ENCODE data around the gene ZBED5.
"Not testable (repeated sequence)": the region's sequence is repeated elsewhere in the genome, so short reads cannot be mapped to it uniquely, and the experiment has no call there.

Gene ZBED5

DNA sequence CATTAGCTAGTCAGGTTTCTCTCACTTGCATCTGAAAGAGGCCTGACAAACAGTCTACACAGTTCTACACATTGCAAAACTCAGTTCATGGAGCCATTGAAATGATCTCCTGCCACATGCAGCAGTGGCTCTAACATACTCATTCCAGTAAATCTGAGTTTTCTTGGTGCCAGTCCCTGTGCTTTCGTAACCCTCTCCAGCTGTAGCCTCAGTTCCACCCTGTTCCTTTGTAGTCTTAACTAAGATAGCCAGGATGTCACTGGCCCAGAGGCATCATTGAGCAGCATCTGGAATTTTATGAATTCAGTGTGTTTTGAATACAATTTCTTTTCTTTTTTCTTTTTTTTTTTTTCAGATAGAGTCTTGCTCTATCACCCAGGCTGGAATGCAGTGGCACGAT lies 37.4 kb upstream of the ZBED5 start:
- Histone ChIP-seq H3K27ac (ENCODE audit: low read depth, low read length) (no peak overlapping the region), H3K9me3 (ENCODE audit: control insufficient read depth in 1 of 2, low read length in 2 of 2) (no peaks in the 10 kb centered on the region), H3K27me3 (ENCODE audit: control insufficient read depth in 1 of 2, insufficient read depth in 2 of 2, low read length in 2 of 2) (no peaks in the 10 kb centered on the region), H3K9ac (ENCODE audit: low read depth in 1 of 2, low read length in 2 of 2) (no peak overlapping the region), H3K4me3 (ENCODE audit: low read depth in 1 of 2, low read length in 2 of 2) (no peak overlapping the region), H3K36me3 (ENCODE audit: control insufficient read depth in 1 of 2, insufficient read depth in 2 of 2, low read length in 2 of 2) (no peaks in the 10 kb centered on the region), H3K4me1 (ENCODE audit: control insufficient read depth in 1 of 2, insufficient read depth in 2 of 2, low read length in 2 of 2) (peaks cover 16 to 29% of the 10 kb centered on the region in 2 donors)

DNA sequence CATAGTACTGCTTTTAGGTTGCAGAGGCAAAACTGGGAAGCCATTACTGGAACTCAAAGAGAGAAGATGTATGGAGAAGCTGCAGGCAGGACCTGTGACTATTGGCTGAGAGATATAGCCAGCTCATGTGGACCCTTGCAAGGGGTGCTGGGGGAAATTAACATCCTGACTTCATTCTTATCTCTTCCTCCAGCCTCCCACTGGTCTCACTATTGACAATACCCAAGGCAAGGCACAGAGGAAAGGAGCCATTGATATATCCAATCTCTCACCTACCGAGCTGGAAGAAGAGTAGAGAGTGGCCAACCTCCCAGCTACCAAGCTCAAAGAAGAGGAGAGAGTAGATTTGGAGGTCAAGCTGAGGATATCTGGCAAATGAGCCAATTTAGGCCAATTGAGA lies 36.8 kb upstream of the ZBED5 start:
- Histone ChIP-seq H3K4me3 (ENCODE audit: low read depth in 1 of 2, low read length in 2 of 2) (no peak overlapping the region), H3K27me3 (ENCODE audit: control insufficient read depth in 1 of 2, insufficient read depth in 2 of 2, low read length in 2 of 2) (no peaks in the 10 kb centered on the region), H3K27ac (ENCODE audit: low read depth, low read length) (no peak overlapping the region), H3K36me3 (ENCODE audit: control insufficient read depth in 1 of 2, insufficient read depth in 2 of 2, low read length in 2 of 2) (no peaks in the 10 kb centered on the region), H3K9ac (ENCODE audit: low read depth in 1 of 2, low read length in 2 of 2) (no peak overlapping the region), H3K9me3 (ENCODE audit: control insufficient read depth in 1 of 2, low read length in 2 of 2) (no peaks in the 10 kb centered on the region), H3K4me1 (ENCODE audit: control insufficient read depth in 1 of 2, insufficient read depth in 2 of 2, low read length in 2 of 2) (peaks cover 11 to 24% of the 10 kb centered on the region in 2 donors)

DNA sequence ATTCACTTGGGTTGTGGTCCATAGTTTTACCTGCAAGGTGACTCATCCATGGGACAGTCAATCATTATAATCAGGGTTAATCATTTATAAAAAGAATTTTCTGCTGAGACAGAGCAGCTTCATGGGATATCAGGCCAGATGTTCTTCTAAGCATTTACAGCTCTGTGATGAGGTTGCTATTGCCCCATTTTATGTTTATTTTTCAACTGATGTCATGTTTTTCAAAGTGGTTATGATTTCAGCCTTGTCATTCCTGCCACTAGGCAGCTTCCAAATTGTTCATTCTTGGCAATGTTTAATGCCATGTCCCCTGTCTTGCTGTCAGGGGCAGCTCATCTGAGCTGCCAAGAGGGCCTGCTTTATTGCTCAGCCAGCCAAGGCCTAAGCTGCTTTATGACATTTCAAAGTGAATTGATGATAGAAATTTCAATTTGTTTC lies 35.9 kb upstream of the ZBED5 start:
- Histone ChIP-seq H3K27me3 (ENCODE audit: control insufficient read depth in 1 of 2, insufficient read depth in 2 of 2, low read length in 2 of 2) (no peaks in the 10 kb centered on the region), H3K4me3 (ENCODE audit: low read depth in 1 of 2, low read length in 2 of 2) (no peak overlapping the region), H3K36me3 (ENCODE audit: control insufficient read depth in 1 of 2, insufficient read depth in 2 of 2, low read length in 2 of 2) (no peaks in the 10 kb centered on the region), H3K9ac (ENCODE audit: low read depth in 1 of 2, low read length in 2 of 2) (no peak overlapping the region), H3K9me3 (ENCODE audit: control insufficient read depth in 1 of 2, low read length in 2 of 2) (no peaks in the 10 kb centered on the region), H3K27ac (ENCODE audit: low read depth, low read length) (no peak overlapping the region), H3K4me1 (ENCODE audit: control insufficient read depth in 1 of 2, insufficient read depth in 2 of 2, low read length in 2 of 2) (peaks cover 2 to 15% of the 10 kb centered on the region in 2 donors)

DNA sequence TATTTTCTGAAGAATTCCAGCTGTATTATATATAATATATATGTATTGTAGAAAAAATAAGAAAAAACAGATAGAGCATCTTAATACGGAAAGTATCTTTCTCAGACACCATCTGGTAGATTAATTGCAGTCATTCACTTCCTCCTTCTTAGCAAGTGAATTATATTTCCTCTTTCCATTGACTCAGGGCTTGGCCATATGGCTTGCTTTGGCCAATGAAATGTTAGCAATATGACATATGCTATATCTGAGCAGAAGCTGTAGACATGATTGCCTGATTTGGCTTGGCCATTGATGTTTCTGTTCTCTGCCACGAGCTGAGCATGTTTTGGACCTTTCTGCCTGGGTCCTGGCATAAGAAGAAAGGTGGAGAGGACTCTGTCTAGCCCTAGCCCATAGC lies 34.4 kb upstream of the ZBED5 start:
- no peak overlapping the region for H3K27ac ChIP-seq (ENCODE audit: low read depth, low read length)
- H3K4me3 ChIP-seq (ENCODE audit: low read depth in 1 of 2, low read length in 2 of 2), result no peak overlapping the region
- no peaks in the 10 kb centered on the region for H3K27me3 ChIP-seq (ENCODE audit: control insufficient read depth in 1 of 2, insufficient read depth in 2 of 2, low read length in 2 of 2)
- peaks cover 2 to 11% of the 10 kb centered on the region in 2 donors for H3K4me1 ChIP-seq (ENCODE audit: control insufficient read depth in 1 of 2, insufficient read depth in 2 of 2, low read length in 2 of 2)
- no peaks in the 10 kb centered on the region for H3K9me3 ChIP-seq (ENCODE audit: control insufficient read depth in 1 of 2, low read length in 2 of 2)
- H3K36me3 ChIP-seq (ENCODE audit: control insufficient read depth in 1 of 2, insufficient read depth in 2 of 2, low read length in 2 of 2), result no peaks in the 10 kb centered on the region
- no peak overlapping the region for H3K9ac ChIP-seq (ENCODE audit: low read depth in 1 of 2, low read length in 2 of 2)

DNA sequence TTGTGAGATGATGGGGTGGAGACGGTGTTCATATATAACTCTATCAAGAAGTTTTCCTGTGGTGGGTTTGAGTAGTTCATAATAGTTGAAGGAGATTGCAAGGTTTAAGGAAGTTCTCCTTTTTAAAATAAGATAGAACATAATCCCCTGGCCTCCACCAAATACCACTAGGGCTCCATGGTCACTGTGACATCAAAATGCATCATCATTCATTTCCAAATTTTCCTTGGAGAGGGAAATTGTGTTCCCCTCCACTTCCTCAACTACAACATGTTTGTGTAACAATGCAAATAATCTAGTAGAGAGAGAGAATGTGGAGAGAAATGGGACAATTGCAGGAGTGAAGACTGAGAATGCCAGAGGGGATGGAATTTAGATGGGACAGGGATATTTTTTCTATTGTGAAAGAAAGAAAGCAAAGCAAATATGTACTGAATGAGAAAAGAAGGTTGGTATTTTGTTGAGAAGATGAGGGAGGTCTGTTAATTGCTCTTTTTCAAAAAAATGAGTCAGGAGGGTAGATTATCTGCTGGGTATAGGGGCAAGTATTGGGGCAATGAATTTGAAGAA lies 33.4 kb upstream of the ZBED5 start:
- Histone ChIP-seq H3K36me3 (ENCODE audit: control insufficient read depth in 1 of 2, insufficient read depth in 2 of 2, low read length in 2 of 2) (no peaks in the 10 kb centered on the region), H3K9ac (ENCODE audit: low read depth in 1 of 2, low read length in 2 of 2) (no peak overlapping the region), H3K27me3 (ENCODE audit: control insufficient read depth in 1 of 2, insufficient read depth in 2 of 2, low read length in 2 of 2) (no peaks in the 10 kb centered on the region), H3K4me3 (ENCODE audit: low read depth in 1 of 2, low read length in 2 of 2) (no peak overlapping the region), H3K9me3 (ENCODE audit: control insufficient read depth in 1 of 2, low read length in 2 of 2) (no peaks in the 10 kb centered on the region), H3K27ac (ENCODE audit: low read depth, low read length) (no peak overlapping the region), H3K4me1 (ENCODE audit: control insufficient read depth in 1 of 2, insufficient read depth in 2 of 2, low read length in 2 of 2) (peaks cover 2 to 17% of the 10 kb centered on the region in 2 donors)

DNA sequence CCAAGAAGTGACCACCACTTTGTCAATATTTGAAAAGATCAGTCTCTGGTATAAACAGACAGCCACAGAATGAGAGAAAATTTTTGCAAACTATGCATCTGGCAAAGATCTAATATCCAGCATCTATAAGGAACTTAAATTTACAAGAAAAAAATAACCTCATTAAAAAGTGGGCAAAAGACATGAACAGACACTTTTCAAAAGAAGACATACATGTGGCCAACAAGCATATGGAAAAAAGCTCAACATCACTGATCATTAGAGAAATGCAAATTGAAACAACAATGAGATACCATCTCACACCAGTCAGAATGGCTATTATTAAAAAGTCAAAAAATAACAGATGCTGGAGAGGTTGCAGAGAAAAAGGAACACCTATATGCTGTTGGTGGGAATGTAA lies 32.2 kb upstream of the ZBED5 start:
- H3K27ac ChIP-seq (ENCODE audit: low read depth, low read length); H3K9ac ChIP-seq (ENCODE audit: low read depth in 1 of 2, low read length in 2 of 2); H3K4me3 ChIP-seq (ENCODE audit: low read depth in 1 of 2, low read length in 2 of 2); H3K9me3 ChIP-seq (ENCODE audit: control insufficient read depth in 1 of 2, low read length in 2 of 2); H3K27me3 ChIP-seq (ENCODE audit: control insufficient read depth in 1 of 2, insufficient read depth in 2 of 2, low read length in 2 of 2); H3K36me3 ChIP-seq (ENCODE audit: control insufficient read depth in 1 of 2, insufficient read depth in 2 of 2, low read length in 2 of 2): not testable (repeated sequence)
- H3K4me1 ChIP-seq (ENCODE audit: control insufficient read depth in 1 of 2, insufficient read depth in 2 of 2, low read length in 2 of 2), result peaks cover 7 to 24% of the 10 kb centered on the region in 2 donors

DNA sequence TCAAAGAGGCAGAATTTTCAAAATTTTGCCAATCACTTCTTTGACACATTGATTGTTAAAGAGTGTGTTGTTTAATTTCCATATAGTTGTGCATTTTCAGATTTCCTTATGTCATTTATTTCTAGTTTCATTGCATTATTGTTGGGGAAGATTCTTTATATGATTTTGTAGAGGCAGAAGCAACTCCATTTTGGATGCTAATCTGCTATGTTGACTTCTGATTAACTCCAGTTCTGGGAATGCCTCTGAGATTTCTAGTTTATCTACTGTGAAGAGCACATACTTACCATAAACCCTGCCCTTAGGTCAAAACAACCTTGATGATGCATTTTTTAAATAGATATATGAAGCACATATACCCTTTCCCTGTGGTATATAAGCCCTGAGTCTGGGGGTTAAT lies 29.5 kb upstream of the ZBED5 start:
- no peak overlapping the region for H3K27ac ChIP-seq (ENCODE audit: low read depth, low read length)
- no peak overlapping the region for H3K9ac ChIP-seq (ENCODE audit: low read depth in 1 of 2, low read length in 2 of 2)
- no peak overlapping the region for H3K4me3 ChIP-seq (ENCODE audit: low read depth in 1 of 2, low read length in 2 of 2)
- peaks cover 0 to 7% of the 10 kb centered on the region in 2 donors for H3K9me3 ChIP-seq (ENCODE audit: control insufficient read depth in 1 of 2, low read length in 2 of 2)
- peaks cover 5 to 13% of the 10 kb centered on the region in 2 donors for H3K4me1 ChIP-seq (ENCODE audit: control insufficient read depth in 1 of 2, insufficient read depth in 2 of 2, low read length in 2 of 2)
- no peaks in the 10 kb centered on the region for H3K27me3 ChIP-seq (ENCODE audit: control insufficient read depth in 1 of 2, insufficient read depth in 2 of 2, low read length in 2 of 2)
- H3K36me3 ChIP-seq (ENCODE audit: control insufficient read depth in 1 of 2, insufficient read depth in 2 of 2, low read length in 2 of 2), result no peaks in the 10 kb centered on the region

DNA sequence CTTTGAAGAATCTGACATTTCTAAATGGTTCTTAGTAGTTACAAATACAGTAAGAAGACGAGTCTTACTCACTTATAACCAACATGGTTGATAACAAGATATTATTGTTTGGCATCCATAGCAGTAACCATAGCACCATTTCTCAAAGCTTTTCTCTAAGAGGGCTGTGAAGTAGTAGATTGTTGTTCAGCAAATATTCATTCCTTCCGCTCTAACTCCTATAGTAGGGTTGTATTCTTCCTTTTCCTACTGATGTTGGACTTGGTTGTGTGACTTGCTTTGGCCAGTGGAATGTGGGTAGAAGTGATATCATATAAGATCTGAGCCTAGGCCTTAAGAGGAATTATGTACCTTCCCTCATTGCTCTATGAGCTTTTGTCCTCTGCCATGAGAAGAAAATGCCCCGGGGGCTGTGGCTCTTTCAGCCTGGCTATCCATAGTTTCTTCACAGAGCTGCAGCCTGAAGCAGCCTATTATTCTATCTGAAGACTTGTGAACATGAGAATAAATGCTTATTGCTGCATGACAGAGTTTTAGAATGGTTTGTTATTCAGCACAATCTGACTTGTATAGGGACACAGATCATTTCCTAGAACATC lies 28.9 kb upstream of the ZBED5 start:
- Histone ChIP-seq H3K4me1 (ENCODE audit: control insufficient read depth in 1 of 2, insufficient read depth in 2 of 2, low read length in 2 of 2) (peaks cover 5 to 13% of the 10 kb centered on the region in 2 donors), H3K27me3 (ENCODE audit: control insufficient read depth in 1 of 2, insufficient read depth in 2 of 2, low read length in 2 of 2) (no peaks in the 10 kb centered on the region), H3K36me3 (ENCODE audit: control insufficient read depth in 1 of 2, insufficient read depth in 2 of 2, low read length in 2 of 2) (no peaks in the 10 kb centered on the region), H3K9ac (ENCODE audit: low read depth in 1 of 2, low read length in 2 of 2) (no peak overlapping the region), H3K9me3 (ENCODE audit: control insufficient read depth in 1 of 2, low read length in 2 of 2) (peaks cover 0 to 7% of the 10 kb centered on the region in 2 donors), H3K4me3 (ENCODE audit: low read depth in 1 of 2, low read length in 2 of 2) (no peak overlapping the region), H3K27ac (ENCODE audit: low read depth, low read length) (no peak overlapping the region)

DNA sequence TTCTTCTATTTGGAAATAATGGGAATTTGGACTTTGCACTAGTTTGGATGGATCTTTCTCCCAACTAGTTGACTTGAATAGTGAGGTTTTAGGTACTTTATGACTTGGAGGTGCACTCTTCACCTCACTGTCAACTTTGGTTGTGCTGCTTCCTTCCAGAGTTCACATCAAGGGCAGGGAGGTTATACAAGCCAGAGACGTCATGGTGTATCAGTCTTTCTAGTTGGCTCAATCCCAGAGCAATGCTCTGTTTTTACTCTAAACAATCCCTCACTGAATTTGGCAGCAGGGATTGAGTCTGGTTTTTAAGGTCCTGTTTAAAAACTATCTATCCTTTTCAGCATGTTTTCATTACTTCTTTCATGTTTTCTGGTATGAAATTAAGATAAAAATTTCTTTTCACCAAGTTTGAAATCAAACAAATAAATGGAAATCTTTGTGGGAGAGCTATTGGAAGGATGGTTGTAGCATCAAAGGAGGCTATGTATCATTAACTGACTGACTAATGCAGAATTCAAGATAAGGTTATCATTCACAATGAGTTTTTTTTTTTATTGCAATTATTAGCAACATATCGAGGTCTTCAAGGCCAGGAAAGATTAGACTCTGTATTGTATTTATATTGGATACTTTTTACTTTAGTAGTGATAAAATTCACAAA lies 28.0 kb upstream of the ZBED5 start:
- Histone ChIP-seq H3K36me3 (ENCODE audit: control insufficient read depth in 1 of 2, insufficient read depth in 2 of 2, low read length in 2 of 2) (no peaks in the 10 kb centered on the region), H3K4me1 (ENCODE audit: control insufficient read depth in 1 of 2, insufficient read depth in 2 of 2, low read length in 2 of 2) (peaks cover 5 to 13% of the 10 kb centered on the region in 2 donors), H3K9me3 (ENCODE audit: control insufficient read depth in 1 of 2, low read length in 2 of 2) (peaks cover 0 to 7% of the 10 kb centered on the region in 2 donors), H3K9ac (ENCODE audit: low read depth in 1 of 2, low read length in 2 of 2) (no peak overlapping the region), H3K4me3 (ENCODE audit: low read depth in 1 of 2, low read length in 2 of 2) (no peak overlapping the region), H3K27ac (ENCODE audit: low read depth, low read length) (no peak overlapping the region), H3K27me3 (ENCODE audit: control insufficient read depth in 1 of 2, insufficient read depth in 2 of 2, low read length in 2 of 2) (no peaks in the 10 kb centered on the region)

DNA sequence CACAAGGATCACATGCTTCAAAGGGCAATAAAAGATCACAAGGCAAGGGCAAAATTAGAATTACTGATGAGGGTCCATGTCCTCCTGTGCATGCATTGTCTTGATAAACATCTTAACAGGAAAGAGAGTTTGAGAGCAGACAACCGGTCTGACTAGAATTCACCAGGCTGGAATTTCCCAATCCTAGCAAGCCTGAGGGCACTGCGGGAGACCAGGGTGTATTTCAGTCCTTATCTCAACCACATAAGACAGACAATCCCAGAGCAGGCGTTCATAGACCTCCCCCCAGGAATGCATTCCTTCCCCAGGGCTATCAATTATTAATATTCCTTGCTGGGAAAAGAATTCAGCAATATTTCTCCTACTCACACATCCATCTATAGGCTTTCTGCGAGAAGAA lies 26.4 kb upstream of the ZBED5 start:
- H3K9me3 ChIP-seq (ENCODE audit: control insufficient read depth in 1 of 2, low read length in 2 of 2); H3K36me3 ChIP-seq (ENCODE audit: control insufficient read depth in 1 of 2, insufficient read depth in 2 of 2, low read length in 2 of 2); H3K27ac ChIP-seq (ENCODE audit: low read depth, low read length); H3K4me3 ChIP-seq (ENCODE audit: low read depth in 1 of 2, low read length in 2 of 2); H3K27me3 ChIP-seq (ENCODE audit: control insufficient read depth in 1 of 2, insufficient read depth in 2 of 2, low read length in 2 of 2); H3K9ac ChIP-seq (ENCODE audit: low read depth in 1 of 2, low read length in 2 of 2): not testable (repeated sequence)
- peaks cover 5 to 13% of the 10 kb centered on the region in 2 donors for H3K4me1 ChIP-seq (ENCODE audit: control insufficient read depth in 1 of 2, insufficient read depth in 2 of 2, low read length in 2 of 2)
